Thoracic aorta (tissue), 2 donors: ENCODE measurements around the gene CNTNAP2. TPM values are rescaled to one million over a fixed set of nuclear protein-coding genes. Genes with fewer than 3 reads are reported as not detected.

ENCODE experiments used
- ATAC-seq: fragments of 150-250 bp; one replicate; pipeline ENCODE4 v1.8.0; 2017; ENCODE audit warnings: low read depth; ENCODE audit not compliant: insufficient number of reproducible peaks, low FRiP score
- DNase-seq: peaks from one replicate; pipeline ENCODE4 v3.0.0-alpha.2; 2020; ENCODE audit warnings: low spot score
- H3K27ac ChIP-seq, 2 donors: fragments of 200-600 bp; sonication (generic); 1 replicate in 1 of 2; 2 replicates in 1 of 2; pipeline ENCODE4 v1.5.1; 2016; ENCODE audit warnings: mild to moderate bottlenecking in 2 of 2, moderate library complexity in 2 of 2
- H3K27me3 ChIP-seq: fragments of 200-600 bp; sonication (generic); replicated peaks from 2 replicates; pipeline ENCODE4 v1.6.0; 2016; ENCODE audit warnings: mild to moderate bottlenecking; ENCODE audit not compliant: insufficient read depth
- H3K36me3 ChIP-seq: fragments of 200-600 bp; sonication (generic); one replicate; pipeline ENCODE4 v1.5.1; 2016
- H3K4me1 ChIP-seq, 2 donors: fragments of 200-600 bp; sonication (generic); 1 replicate in 1 of 2; 2 replicates in 1 of 2; pipeline versions ENCODE4 v1.5.1 to v1.6.0; 2016; ENCODE audit warnings: low read depth in 2 of 2, mild to moderate bottlenecking in 1 of 2; ENCODE audit not compliant: control insufficient read depth in 1 of 2
- H3K4me3 ChIP-seq: fragments of 200-600 bp; sonication (generic); 2 replicates; pipeline ENCODE4 v1.5.1; 2016; ENCODE audit warnings: mild to moderate bottlenecking
- H3K9me3 ChIP-seq: fragments of 200-600 bp; sonication (generic); 2 replicates; pipeline ENCODE4 v1.5.1; 2016
- total RNA-seq, 2 donors: library from RNA; depleted of rRNA; stranded (reverse); fragments of >200 nt; gene quantifications; one replicate each; pipeline versions ENCODE4 v1.1.0 to v1.2.3, GENCODE V29; 2016
- TF ChIP-seq, protein P1 (sequence below): fragments of 200-600 bp; sonication (generic); IDR thresholded peaks from one replicate; pipeline ENCODE4 v1.5.1; 2019; ENCODE audit warnings: antibody characterized with exemption

The CNTNAP2 gene
- total RNA-seq, 2 donors from 2014 or later, result not detected

DNA sequence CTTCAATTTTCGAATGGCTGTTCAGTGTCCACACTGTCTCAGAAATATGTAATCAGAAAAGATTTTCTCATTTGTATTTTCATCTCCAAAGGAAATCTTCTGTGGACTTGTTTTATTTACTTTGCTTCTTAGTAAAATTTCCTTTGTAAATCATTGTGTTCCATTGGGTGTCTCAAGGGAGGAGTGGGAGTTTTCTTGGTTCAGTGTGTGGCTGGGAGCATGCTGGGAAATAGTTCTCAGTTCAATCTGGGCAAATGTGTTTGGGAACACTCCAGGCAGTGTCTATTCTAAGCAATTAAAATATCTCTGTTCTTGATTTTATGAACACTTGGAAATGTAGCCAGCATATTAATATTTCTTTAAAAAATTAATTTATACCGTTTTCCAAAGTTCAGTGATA is 1019.8 kb downstream of the CNTNAP2 start:
- Histone ChIP-seq H3K27ac (no peak overlapping the region), H3K4me1 (no peaks in the 10 kb centered on the region), H3K9me3 (no peaks in the 10 kb centered on the region), H3K27me3 (no peaks in the 10 kb centered on the region), H3K4me3 (no peak overlapping the region), H3K36me3 (no peaks in the 10 kb centered on the region)
- DNase-seq (no peak), ATAC-seq (no peak)
- TF ChIP-seq, protein P1, sequence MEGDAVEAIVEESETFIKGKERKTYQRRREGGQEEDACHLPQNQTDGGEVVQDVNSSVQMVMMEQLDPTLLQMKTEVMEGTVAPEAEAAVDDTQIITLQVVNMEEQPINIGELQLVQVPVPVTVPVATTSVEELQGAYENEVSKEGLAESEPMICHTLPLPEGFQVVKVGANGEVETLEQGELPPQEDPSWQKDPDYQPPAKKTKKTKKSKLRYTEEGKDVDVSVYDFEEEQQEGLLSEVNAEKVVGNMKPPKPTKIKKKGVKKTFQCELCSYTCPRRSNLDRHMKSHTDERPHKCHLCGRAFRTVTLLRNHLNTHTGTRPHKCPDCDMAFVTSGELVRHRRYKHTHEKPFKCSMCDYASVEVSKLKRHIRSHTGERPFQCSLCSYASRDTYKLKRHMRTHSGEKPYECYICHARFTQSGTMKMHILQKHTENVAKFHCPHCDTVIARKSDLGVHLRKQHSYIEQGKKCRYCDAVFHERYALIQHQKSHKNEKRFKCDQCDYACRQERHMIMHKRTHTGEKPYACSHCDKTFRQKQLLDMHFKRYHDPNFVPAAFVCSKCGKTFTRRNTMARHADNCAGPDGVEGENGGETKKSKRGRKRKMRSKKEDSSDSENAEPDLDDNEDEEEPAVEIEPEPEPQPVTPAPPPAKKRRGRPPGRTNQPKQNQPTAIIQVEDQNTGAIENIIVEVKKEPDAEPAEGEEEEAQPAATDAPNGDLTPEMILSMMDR, result no peak

DNA sequence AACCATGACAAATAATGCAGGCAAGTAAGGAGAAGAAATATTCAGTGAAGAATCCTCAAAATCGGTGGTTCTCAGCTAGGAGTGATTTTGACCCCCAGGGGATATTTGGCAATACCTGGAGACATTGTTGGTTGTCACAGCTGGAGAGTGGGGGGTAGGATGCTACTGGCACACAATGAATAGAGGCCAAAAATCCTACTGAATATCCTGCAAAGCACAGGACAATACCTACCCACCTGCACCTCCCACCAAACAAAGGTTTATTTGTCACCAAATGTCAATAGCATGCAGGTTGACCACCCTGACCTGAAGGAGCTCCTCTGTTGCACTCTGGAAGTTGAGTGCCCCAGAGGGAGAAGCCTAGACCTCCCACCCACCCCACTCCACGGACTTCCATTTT is 1028.6 kb downstream of the CNTNAP2 start:
- Histone ChIP-seq H3K36me3 (no peaks in the 10 kb centered on the region), H3K27ac (no peak overlapping the region), H3K4me1 (no peaks in the 10 kb centered on the region), H3K27me3 (no peaks in the 10 kb centered on the region), H3K9me3 (no peaks in the 10 kb centered on the region), H3K4me3 (no peak overlapping the region)
- ATAC-seq (no peak), DNase-seq (no peak)
- TF ChIP-seq, protein P1, result no peak

DNA sequence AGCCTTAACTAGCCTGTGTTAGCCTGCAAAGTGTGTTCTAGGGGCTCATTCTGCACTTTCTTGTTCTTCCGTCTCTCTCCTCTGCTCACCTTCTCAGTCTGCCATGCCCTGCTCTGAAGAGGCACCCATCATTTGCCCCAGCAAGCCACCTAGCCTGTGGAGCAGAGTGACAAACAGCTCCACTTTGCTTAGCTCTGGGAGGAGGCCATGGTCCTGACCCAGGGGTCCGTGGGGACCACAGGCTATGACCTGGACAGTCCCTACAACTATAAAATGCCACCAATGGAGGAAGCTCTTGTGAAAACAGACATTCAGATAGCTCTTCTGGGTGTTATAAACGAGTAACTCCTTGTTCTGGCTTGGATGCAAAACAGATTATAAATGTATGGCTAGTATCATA is 1029.6 kb downstream of the CNTNAP2 start:
- Histone ChIP-seq H3K4me3 (no peak overlapping the region), H3K4me1 (no peaks in the 10 kb centered on the region), H3K27ac (no peak overlapping the region), H3K27me3 (no peaks in the 10 kb centered on the region), H3K36me3 (no peaks in the 10 kb centered on the region), H3K9me3 (no peaks in the 10 kb centered on the region)
- DNase-seq (no peak), ATAC-seq (no peak)
- TF ChIP-seq, protein P1, result no peak

DNA sequence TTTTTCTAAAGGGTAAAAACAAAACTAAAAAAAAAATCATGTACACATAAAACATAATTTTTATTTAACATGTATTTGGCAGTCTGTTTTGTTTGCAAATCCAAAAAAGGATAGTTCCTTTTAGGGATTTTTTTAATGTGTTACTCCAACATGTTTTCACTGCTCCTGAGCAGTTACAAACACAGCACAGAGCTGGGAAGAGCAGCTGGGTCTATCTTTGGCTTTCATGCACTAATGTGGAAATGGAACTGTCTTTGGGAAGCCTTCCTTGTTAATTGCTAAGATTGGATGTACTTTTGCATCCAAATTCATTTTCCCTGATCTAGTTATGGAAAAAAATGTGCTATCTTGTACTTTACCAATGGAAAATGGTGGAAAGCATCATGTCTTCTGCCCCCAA is 1035.1 kb downstream of the CNTNAP2 start:
- TF ChIP-seq, protein P1, result no peak
- no peak overlapping the region for H3K27ac ChIP-seq
- H3K9me3 ChIP-seq, result no peaks in the 10 kb centered on the region
- no peaks in the 10 kb centered on the region for H3K36me3 ChIP-seq
- no peak for ATAC-seq
- H3K4me1 ChIP-seq, result no peaks in the 10 kb centered on the region
- H3K27me3 ChIP-seq, result no peaks in the 10 kb centered on the region
- no peak overlapping the region for H3K4me3 ChIP-seq
- DNase-seq, result no peak

DNA sequence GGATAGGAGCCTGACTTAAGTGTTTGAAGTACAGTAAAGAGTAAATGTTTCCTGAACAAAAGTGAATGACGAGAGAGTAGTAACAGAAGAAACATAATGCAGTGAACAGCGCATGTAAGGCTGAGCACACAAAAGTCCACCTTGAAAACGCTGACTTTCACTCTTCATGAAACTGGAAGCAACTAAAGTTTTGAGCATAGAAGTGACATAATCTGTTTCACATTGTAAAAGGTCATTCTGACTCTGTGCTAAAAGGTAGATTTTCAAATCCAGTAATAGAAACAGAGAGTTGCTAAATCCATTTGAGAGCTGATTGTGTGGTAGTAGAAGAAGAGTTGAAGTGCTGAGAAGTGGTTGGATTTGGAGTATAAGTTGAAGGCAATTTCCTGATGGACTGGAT is 1037.0 kb downstream of the CNTNAP2 start:
- ATAC-seq, result no peak

More for the DNA sequence above, 1037.0 kb downstream of the CNTNAP2 start:
- Histone ChIP-seq H3K36me3 (no peaks in the 10 kb centered on the region), H3K9me3 (no peaks in the 10 kb centered on the region), H3K4me1 (no peaks in the 10 kb centered on the region), H3K27ac (no peak overlapping the region), H3K4me3 (no peak overlapping the region), H3K27me3 (no peaks in the 10 kb centered on the region)
- TF ChIP-seq, protein P1, result no peak
- DNase-seq, result no peak
